ENCODE data around the gene ROR1.

The ROR1 gene

DNA sequence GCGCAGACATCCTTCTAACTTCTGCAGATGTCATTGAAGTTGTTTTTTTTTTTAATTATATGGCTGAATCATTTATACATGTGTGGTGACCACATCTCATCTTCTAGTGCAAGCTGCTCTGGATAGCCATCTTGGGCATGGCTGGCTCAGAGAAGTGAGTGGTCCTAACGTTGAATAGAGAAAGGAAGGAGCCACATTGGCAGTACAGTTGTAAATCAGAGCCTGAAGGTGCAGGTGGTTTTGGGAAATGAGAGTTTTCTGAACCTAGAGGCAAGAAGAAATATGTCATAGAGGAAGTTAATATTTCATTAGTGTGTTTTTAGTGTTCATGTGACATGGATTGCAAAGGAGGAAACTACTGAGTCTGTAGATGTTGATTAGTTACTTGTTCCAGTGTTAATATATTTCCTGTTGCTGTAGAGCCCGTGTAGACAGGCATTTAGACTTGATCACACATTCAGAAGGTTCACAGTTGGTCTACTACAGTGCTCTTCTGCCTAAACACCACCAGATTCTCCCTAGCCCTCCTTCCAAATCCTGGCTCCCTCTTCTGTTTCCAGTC is 163.7 kb downstream of the ROR1 start:
- Mint-ChIP-seq H3K4me1 (ENCODE audit: low read depth) (no peaks in the 10 kb centered on the region), H3K36me3 (ENCODE audit: low read depth) (no peaks in the 10 kb centered on the region), H3K4me3 (no peak overlapping the region), H3K27ac (no peak overlapping the region), H3K9me3 (no peaks in the 10 kb centered on the region), H3K27me3 (ENCODE audit: low read depth) (no peaks in the 10 kb centered on the region)
- no peak for DNase-seq (ENCODE audit: low spot score)

DNA sequence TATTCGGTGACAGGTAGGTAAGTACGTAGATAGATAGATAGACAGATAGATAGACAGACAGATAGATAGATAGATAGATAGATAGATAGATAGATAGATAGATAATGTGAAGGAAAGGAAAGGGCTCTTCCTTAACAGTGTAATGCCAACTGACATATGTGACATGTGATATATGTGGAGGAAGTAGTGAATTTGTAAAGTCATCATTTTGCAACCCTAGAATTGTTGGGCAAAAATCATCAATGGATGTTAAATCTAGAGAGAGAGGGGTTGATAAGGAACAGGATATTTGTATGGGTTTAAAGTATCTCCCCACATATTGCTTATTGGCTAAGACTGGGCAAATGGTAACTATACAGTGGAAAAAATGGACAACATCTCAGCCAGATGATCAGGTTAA is 166.6 kb downstream of the ROR1 start:
- no peak for DNase-seq (ENCODE audit: low spot score)
- no peaks in the 10 kb centered on the region for H3K36me3 Mint-ChIP-seq (ENCODE audit: low read depth)
- no peaks in the 10 kb centered on the region for H3K9me3 Mint-ChIP-seq
- H3K27ac Mint-ChIP-seq, result no peak overlapping the region
- H3K4me3 Mint-ChIP-seq, result no peak overlapping the region
- no peaks in the 10 kb centered on the region for H3K27me3 Mint-ChIP-seq (ENCODE audit: low read depth)
- no peaks in the 10 kb centered on the region for H3K4me1 Mint-ChIP-seq (ENCODE audit: low read depth)

DNA sequence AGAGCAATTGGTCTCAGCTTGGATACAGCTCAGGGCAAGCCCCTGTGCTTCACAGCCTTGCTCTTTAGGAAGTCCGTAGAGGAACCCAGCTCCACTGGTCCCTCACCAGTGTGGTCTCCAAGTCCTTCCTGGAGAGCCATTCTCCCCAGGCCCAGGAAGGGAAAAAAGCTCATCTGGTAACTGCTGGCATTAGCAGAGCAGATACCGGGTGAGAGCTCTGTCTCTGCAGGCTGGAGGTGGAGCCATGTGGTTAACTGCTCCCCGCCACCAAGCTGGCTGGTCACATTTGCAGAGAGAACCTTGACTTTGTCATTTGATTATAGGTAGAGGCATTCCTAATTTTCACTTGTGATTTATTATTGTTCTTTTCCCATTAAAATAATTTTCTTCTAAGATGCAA is 169.6 kb downstream of the ROR1 start:
- no peaks in the 10 kb centered on the region for H3K36me3 Mint-ChIP-seq (ENCODE audit: low read depth)
- no peaks in the 10 kb centered on the region for H3K4me1 Mint-ChIP-seq (ENCODE audit: low read depth)
- H3K27me3 Mint-ChIP-seq (ENCODE audit: low read depth), result no peaks in the 10 kb centered on the region
- no peak for DNase-seq (ENCODE audit: low spot score)
- no peak overlapping the region for H3K27ac Mint-ChIP-seq
- no peak overlapping the region for H3K4me3 Mint-ChIP-seq
- no peaks in the 10 kb centered on the region for H3K9me3 Mint-ChIP-seq

DNA sequence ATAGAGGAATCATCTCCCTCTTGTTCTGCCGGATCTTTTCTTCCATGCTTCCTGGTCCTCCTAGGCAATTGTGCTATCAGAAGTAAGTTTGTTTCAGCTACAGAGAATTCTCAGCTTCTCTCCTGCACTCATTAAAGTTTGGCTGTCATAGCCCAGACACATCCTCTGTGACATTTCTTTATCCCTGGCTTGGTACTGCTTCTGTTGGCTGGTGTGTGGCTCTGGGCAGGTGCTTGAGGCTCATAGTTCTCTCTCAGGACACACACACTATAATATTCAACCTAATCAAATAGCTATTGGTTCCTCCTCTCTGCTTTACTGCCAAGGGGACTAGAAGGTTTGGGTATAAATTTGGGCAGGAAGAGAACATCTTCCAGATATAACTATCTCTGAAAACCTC is 172.1 kb downstream of the ROR1 start:
- no peaks in the 10 kb centered on the region for H3K36me3 Mint-ChIP-seq (ENCODE audit: low read depth)
- no peaks in the 10 kb centered on the region for H3K27me3 Mint-ChIP-seq (ENCODE audit: low read depth)

DNA sequence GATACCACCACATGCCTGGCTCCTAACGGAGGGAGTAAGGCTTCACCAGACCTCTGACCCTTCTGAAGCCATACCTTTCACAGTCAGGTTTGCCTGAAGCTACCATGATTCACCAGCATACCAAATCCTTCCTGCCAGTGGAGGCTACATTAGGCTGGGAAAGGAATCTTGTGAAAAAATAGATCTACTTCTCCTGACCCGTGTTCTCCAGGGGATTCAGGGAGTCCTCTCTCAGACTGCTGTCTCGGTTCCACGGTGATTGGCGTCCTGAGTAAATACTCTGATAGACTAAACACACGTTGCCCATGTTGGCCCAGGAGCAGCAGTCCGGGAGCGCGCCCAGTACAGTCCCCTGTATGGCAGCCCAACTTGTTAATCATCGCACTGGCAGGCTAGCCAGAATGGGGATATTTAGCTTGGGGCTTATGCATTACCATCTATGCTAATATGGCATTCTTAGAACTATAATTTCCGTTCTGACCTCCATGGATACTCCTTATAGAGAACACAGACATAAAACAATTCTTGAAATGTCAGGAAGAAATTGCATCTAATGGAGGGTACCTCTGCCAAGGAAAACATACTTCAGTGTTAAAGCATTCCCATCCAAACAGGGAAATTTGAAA is 173.2 kb downstream of the ROR1 start:
- Mint-ChIP-seq H3K36me3 (ENCODE audit: low read depth) (no peaks in the 10 kb centered on the region), H3K4me1 (ENCODE audit: low read depth) (no peaks in the 10 kb centered on the region), H3K9me3 (no peaks in the 10 kb centered on the region), H3K27me3 (ENCODE audit: low read depth) (no peaks in the 10 kb centered on the region), H3K27ac (no peak overlapping the region), H3K4me3 (no peak overlapping the region)
- DNase-seq (ENCODE audit: low spot score), result no peak

More for the DNA sequence above, 172.1 kb downstream of the ROR1 start:
- H3K4me3 Mint-ChIP-seq, result no peak overlapping the region
- H3K9me3 Mint-ChIP-seq, result no peaks in the 10 kb centered on the region
- DNase-seq (ENCODE audit: low spot score), result no peak
- no peaks in the 10 kb centered on the region for H3K4me1 Mint-ChIP-seq (ENCODE audit: low read depth)
- no peak overlapping the region for H3K27ac Mint-ChIP-seq

DNA sequence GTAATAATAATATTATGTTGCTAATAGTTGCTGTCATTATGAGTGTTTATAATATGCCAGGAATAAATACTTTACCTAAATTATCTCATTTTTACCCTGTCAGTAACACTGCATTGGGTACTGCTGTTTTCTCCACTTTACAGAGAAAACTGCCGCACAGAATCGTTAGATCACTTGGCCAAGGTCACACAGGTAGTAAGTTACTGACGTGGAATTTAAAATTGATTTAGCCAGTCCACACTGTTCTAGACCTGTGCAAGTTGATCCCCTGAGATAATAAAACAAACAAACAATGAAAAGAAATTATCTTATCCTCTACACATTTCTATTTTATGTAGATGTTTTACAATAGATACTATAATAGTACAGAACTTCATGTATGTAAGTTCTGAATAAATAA is 174.1 kb downstream of the ROR1 start:
- Mint-ChIP-seq H3K36me3 (ENCODE audit: low read depth) (no peaks in the 10 kb centered on the region), H3K27me3 (ENCODE audit: low read depth) (no peaks in the 10 kb centered on the region), H3K4me1 (ENCODE audit: low read depth) (no peaks in the 10 kb centered on the region), H3K27ac (no peak overlapping the region), H3K4me3 (no peak overlapping the region), H3K9me3 (no peaks in the 10 kb centered on the region)
- DNase-seq (ENCODE audit: low spot score), result no peak

DNA sequence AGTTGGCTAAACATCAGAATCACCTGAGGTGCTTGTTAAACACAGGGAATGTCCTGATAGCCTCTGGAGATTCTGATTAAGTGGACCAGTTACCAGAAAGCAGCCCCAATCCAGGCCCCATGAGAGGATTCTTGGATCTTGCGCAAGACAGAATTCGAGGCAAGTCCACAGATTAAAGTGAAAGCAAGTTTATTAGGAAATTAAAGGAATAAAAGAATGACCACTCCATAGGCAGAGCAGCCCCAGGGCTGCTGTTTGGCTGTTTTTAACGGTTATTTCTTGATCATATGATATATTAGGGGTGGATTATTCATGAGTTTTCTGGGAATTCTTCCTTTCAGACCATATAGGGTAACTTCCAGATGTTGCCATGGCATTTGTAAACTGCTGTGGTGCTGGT is 176.2 kb downstream of the ROR1 start:
- Mint-ChIP-seq H3K27ac (no peak overlapping the region), H3K9me3 (peaks cover 3% of the 10 kb centered on the region), H3K27me3 (ENCODE audit: low read depth) (no peaks in the 10 kb centered on the region), H3K4me3 (no peak overlapping the region), H3K36me3 (ENCODE audit: low read depth) (no peaks in the 10 kb centered on the region), H3K4me1 (ENCODE audit: low read depth) (no peaks in the 10 kb centered on the region)
- no peak for DNase-seq (ENCODE audit: low spot score)

DNA sequence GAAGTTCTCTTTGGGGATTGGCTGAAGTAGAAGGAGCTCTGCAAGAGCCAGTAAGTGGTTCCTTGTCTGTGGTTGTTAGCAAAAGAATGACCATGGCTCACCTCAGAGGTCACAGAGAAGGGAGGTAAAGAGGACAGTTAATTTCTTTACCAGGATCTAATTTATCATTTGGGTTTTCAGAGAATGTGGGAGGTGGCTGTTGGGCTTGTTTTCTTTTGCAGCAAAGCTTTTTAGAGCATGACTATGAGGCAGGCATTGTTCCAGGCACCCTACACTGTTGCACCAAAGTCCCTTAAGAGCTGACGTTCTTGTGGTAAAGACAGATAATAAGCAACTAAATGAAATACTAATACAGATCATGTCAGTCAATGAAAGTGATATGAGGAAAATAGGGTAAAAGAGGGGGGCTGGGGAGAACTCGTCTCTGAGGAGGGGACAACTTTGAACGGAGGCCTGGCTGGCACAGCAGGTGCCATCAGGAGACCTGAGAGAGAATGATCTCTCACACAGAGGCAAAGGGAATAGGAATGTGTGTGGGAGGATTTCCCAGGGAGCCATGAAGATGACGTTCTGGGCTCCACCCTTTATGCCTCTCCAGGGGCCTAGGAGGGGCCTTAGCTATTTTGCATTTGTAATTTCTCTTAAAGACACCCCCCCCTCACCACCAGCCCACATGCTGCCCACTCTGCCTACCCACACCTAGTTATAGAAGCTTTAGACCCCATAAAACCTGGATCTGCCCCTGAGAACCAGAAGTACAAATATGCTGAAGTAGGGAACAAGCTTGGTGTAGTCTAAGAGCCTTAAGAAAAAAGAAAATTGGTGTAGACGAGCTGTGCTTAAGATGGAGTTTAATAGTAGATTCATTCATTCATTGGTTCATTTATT is 177.5 kb downstream of the ROR1 start:
- H3K4me3 Mint-ChIP-seq, result no peak overlapping the region
- no peak overlapping the region for H3K27ac Mint-ChIP-seq
- DNase-seq (ENCODE audit: low spot score), result no peak
- H3K36me3 Mint-ChIP-seq (ENCODE audit: low read depth), result no peaks in the 10 kb centered on the region
- no peaks in the 10 kb centered on the region for H3K4me1 Mint-ChIP-seq (ENCODE audit: low read depth)
- H3K9me3 Mint-ChIP-seq, result peaks cover 3% of the 10 kb centered on the region
- no peaks in the 10 kb centered on the region for H3K27me3 Mint-ChIP-seq (ENCODE audit: low read depth)

DNA sequence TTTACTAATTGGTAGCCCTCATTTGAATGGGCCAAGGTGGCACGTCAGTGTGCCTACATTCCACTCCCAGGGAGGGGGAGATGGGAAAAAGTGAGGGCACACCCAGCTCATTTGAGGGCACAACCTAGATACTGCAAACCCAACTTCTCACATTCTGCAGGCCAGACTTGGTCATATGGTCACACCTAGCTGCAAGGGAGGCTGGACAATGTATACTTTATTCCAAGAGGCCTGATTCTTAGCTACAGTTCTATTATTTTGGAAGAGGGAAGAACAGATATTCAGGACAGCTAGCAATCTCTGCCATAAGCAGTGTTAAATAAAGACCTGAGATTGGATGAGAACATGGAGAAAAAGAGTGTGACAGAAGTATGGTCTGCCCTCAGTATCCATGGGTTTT is 180.4 kb downstream of the ROR1 start:
- Mint-ChIP-seq H3K27ac (no peak overlapping the region), H3K4me3 (no peak overlapping the region), H3K27me3 (ENCODE audit: low read depth) (no peaks in the 10 kb centered on the region), H3K4me1 (ENCODE audit: low read depth) (no peaks in the 10 kb centered on the region), H3K36me3 (ENCODE audit: low read depth) (no peaks in the 10 kb centered on the region), H3K9me3 (peaks cover 8% of the 10 kb centered on the region)
- no peak for DNase-seq (ENCODE audit: low spot score)

DNA sequence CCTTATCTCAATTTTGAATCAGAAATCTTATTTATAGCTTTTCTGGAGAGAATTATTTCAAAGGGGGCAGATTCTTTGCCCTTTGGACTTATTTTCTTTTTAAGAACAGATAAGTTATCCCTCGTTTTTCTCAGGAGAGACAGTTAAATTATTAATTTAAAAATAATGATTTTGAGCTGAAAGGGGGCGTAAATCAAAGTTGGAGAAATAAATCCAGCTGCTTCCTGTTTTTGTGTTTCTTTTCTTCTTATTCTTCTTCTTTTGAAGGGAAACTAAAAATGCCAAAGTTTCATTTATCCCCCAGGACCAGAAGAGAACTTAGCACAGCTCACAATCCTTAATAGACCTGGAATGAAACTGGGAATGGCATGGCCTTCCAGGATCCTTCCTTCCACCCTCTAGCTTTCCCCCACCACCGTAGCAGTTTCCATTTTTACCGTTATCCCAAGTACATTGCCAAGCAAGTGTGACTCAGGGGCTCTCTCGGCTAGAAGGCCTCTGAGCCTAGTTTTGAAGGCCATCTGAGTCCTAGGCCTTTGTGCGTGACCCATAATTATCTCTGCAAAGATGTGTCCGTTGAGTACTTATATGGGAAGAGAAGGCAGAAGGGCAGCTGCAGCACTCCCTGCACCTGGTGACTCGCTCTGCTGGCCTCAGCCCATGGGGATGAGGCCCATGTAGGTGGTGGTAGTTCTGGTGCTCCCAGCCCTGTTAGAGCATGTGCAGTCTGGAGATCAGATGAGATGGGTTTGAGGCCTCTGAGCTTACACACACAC is 181.7 kb downstream of the ROR1 start:
- Mint-ChIP-seq H3K27ac (no peak overlapping the region), H3K36me3 (ENCODE audit: low read depth) (no peaks in the 10 kb centered on the region), H3K27me3 (ENCODE audit: low read depth) (no peaks in the 10 kb centered on the region), H3K9me3 (peaks cover 8% of the 10 kb centered on the region), H3K4me3 (no peak overlapping the region), H3K4me1 (ENCODE audit: low read depth) (no peaks in the 10 kb centered on the region)
- no peak for DNase-seq (ENCODE audit: low spot score)

DNA sequence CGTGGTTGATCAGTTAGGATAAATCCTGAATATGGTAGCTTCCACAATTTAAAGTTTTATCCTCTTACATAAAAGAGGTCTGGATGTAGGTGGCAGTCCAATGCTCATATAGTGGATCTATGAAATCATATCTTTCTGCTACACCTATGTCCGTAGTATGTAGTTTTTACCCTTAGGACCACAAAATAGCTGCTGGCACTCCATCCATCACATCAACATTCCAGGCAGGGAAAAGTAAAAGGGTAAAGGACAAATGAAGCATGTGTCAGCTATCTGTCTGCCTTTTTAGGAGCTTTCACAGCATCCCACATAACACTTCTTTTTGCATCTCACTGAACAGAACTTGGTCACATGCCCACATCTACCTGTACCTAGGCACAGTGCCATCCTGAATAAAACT is 184.7 kb downstream of the ROR1 start:
- no peaks in the 10 kb centered on the region for H3K36me3 Mint-ChIP-seq (ENCODE audit: low read depth)
- H3K4me3 Mint-ChIP-seq, result no peak overlapping the region
- peaks cover 4% of the 10 kb centered on the region for H3K27me3 Mint-ChIP-seq (ENCODE audit: low read depth)
- H3K4me1 Mint-ChIP-seq (ENCODE audit: low read depth), result no peaks in the 10 kb centered on the region
- no peak for DNase-seq (ENCODE audit: low spot score)
- no peak overlapping the region for H3K27ac Mint-ChIP-seq
- peaks cover 8% of the 10 kb centered on the region for H3K9me3 Mint-ChIP-seq

DNA sequence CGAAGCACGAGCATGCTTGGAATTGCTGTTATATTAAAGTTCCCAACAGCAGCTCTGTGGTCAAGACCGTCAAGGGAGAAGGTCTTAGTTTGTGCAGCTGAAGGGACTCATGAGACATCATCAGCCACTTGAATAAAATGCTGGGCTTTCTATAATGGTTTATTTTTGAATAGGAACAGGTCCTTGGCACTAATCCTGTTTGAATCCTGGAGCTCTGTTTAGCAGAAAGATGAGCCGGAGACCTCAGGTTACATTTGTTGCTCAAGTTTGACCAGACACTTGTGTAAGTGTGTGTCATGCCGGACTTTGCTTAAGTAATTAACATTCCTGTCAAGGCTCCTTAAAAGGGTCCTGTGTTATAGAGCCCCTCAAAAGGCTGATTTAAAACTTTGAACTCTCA is 186.5 kb downstream of the ROR1 start:
- Mint-ChIP-seq H3K4me3 (no peak overlapping the region), H3K27me3 (ENCODE audit: low read depth) (peaks cover 4% of the 10 kb centered on the region), H3K4me1 (ENCODE audit: low read depth) (no peaks in the 10 kb centered on the region), H3K36me3 (ENCODE audit: low read depth) (no peaks in the 10 kb centered on the region), H3K27ac (no peak overlapping the region), H3K9me3 (peaks cover 5% of the 10 kb centered on the region)
- DNase-seq (ENCODE audit: low spot score), result no peak

DNA sequence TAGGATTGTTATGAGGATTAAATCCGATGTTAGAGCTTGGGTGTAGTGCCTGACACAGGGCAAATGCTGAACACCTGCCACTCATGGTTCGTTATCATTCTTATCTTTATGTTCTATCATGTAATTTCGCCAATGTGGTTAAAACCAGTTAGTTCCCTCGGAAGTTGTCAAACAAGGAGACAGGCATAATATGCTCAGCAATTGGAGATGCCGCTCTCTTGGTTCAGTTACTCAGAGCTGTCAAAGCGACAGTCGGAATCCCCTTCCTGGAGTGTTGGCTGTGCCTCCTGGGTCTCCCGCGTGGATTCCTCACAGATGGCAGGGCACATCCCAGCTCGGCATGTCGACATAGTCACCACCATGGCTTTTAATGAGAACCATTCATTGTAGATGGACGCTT is 192.2 kb downstream of the ROR1 start:
- Mint-ChIP-seq H3K27me3 (ENCODE audit: low read depth) (peaks cover 8% of the 10 kb centered on the region), H3K4me1 (ENCODE audit: low read depth) (peaks cover 4% of the 10 kb centered on the region), H3K36me3 (ENCODE audit: low read depth) (no peaks in the 10 kb centered on the region), H3K9me3 (no peaks in the 10 kb centered on the region), H3K27ac (no peak overlapping the region), H3K4me3 (no peak overlapping the region)
- no peak for DNase-seq (ENCODE audit: low spot score)

DNA sequence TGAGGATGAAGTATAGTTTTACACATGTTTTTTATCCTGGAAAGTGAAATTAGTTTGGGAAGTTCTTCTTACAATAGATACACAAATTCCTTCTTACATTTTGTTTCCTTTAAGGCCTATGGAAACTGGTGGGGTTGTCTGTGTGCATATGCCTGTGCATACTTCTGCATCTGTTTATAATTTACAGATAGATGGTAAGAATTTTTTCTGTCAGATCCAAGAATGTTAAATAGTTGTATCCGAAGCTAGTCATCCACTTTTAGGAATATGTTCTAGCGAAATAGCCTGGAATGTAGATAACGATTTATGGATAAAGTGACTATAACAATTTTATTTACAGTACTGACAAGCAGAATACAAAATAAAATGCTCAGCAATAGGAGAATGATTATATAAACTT is 194.1 kb downstream of the ROR1 start:
- no peak overlapping the region for H3K27ac Mint-ChIP-seq
- peaks cover 8% of the 10 kb centered on the region for H3K27me3 Mint-ChIP-seq (ENCODE audit: low read depth)
- no peak overlapping the region for H3K4me3 Mint-ChIP-seq
- DNase-seq (ENCODE audit: low spot score), result no peak
- H3K36me3 Mint-ChIP-seq (ENCODE audit: low read depth), result no peaks in the 10 kb centered on the region
- H3K9me3 Mint-ChIP-seq, result no peaks in the 10 kb centered on the region
- peaks cover 4% of the 10 kb centered on the region for H3K4me1 Mint-ChIP-seq (ENCODE audit: low read depth)

All from T-helper 2 cell treated with Interferon-gamma antibody and Interleukin-4, amounts not matched to agents 5 μg/mL and 100 μg/mL, for 36 hours (primary cell).